Measurements from ENCODE around the gene D2HGDH. TPM values are rescaled to one million over a fixed set of nuclear protein-coding genes. Genes with fewer than 3 reads are reported as not detected.
"Not testable (repeated sequence)": the region's sequence is repeated elsewhere in the genome, so short reads cannot be mapped to it uniquely, and the experiment has no call there.

The D2HGDH gene
- total RNA-seq, 3 donors from 2014 or later = 52.2 to 88.6 (median 63.0) TPM

DNA sequence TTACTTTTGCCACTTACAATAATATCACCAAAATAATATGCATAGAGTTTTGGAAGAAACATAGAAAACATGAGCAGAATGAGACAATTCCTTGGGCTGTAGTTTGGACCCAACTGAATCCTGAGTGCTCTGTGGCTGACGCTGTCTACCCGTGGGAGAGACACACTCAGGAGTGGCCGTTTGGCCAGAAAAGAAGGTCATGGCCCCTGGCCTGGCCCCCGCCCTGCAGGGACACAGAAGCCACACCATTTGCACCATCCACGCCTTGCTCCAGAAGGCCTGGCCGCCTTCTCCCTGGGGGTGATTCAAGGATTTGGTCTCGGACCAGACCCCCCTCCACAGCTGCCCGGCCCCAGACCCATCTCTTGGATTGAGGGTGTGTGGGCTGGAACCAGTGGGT lies 6.4 kb upstream of the D2HGDH start:
- TF ChIP-seq, protein P1, sequence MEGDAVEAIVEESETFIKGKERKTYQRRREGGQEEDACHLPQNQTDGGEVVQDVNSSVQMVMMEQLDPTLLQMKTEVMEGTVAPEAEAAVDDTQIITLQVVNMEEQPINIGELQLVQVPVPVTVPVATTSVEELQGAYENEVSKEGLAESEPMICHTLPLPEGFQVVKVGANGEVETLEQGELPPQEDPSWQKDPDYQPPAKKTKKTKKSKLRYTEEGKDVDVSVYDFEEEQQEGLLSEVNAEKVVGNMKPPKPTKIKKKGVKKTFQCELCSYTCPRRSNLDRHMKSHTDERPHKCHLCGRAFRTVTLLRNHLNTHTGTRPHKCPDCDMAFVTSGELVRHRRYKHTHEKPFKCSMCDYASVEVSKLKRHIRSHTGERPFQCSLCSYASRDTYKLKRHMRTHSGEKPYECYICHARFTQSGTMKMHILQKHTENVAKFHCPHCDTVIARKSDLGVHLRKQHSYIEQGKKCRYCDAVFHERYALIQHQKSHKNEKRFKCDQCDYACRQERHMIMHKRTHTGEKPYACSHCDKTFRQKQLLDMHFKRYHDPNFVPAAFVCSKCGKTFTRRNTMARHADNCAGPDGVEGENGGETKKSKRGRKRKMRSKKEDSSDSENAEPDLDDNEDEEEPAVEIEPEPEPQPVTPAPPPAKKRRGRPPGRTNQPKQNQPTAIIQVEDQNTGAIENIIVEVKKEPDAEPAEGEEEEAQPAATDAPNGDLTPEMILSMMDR (IDR thresholded peaks at IDR 0.05) = no peak
- H3K4me1 ChIP-seq (ENCODE audit: low read depth) = no peaks in the 10 kb centered on the region
- intact Hi-C loops (cut with DNase I, micrococcal nuclease) = no loop called here
- ATAC-seq (no peak), DNase-seq (no peak)
- peaks cover 1% of the 10 kb centered on the region for H3K9me3 ChIP-seq
- no peak overlapping the region for H3K4me3 ChIP-seq
- H3K36me3 ChIP-seq (ENCODE audit: low read depth) = no peaks in the 10 kb centered on the region

DNA sequence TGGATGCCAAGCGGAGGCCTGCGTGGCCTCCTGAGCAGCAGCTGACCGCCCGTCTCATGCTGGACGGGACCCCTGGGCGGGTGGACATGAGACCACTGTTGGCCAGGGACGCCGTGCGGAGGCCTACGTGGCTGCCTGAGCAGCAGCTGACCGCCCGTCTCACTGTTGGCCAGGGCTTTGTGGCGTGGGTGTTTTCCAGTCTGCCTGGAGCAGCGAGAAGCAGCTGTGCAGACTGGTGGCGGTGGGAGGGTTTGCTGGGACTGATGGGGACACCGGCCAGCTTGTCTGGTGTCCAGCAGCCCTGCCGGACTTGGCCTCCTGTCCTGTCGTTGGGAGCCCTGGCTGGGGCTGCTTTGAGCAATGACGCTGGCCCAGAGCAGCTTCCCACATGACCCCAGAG lies 5.8 kb upstream of the D2HGDH start:
- peak; percentile 10 for ATAC-seq
- TF ChIP-seq, protein P1 (IDR thresholded peaks at IDR 0.05) = no peak
- H3K4me1 ChIP-seq (ENCODE audit: low read depth) = no peaks in the 10 kb centered on the region
- H3K9me3 ChIP-seq = no peaks in the 10 kb centered on the region
- peak in 1 of 3 donors; percentile 52 for DNase-seq
- no peaks in the 10 kb centered on the region for H3K36me3 ChIP-seq (ENCODE audit: low read depth)
- H3K4me3 ChIP-seq = no peak overlapping the region
- intact Hi-C loops (cut with DNase I, micrococcal nuclease) = no loop called here

DNA sequence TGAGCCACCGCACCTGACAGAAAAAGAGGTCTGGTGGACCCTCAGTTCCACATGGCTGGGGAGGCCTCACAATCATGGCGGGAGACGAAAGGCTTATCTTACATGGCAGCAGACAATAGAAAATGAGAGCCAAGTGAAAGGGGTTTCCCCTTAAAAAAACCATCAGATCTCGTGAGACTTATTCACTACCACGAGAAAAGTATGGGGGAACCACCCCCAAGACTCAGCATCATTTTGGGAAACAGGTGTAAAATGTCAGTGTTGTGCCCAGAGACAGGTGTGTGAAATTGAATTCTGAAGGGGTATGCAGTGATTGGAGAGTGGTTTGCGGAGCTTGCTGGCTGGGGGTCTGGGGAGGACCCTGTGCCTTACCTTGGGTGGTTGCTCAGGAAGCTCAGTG lies 4.6 kb upstream of the D2HGDH start:
- no peak for DNase-seq
- Histone ChIP-seq H3K4me3 (no peak overlapping the region), H3K36me3 (ENCODE audit: low read depth) (no peaks in the 10 kb centered on the region), H3K9me3 (no peaks in the 10 kb centered on the region), H3K4me1 (ENCODE audit: low read depth) (peaks cover 7% of the 10 kb centered on the region)
- TF ChIP-seq, protein P1 (IDR thresholded peaks at IDR 0.05) = no peak
- no peak for ATAC-seq
- intact Hi-C loops (cut with DNase I, micrococcal nuclease) = no loop called here

DNA sequence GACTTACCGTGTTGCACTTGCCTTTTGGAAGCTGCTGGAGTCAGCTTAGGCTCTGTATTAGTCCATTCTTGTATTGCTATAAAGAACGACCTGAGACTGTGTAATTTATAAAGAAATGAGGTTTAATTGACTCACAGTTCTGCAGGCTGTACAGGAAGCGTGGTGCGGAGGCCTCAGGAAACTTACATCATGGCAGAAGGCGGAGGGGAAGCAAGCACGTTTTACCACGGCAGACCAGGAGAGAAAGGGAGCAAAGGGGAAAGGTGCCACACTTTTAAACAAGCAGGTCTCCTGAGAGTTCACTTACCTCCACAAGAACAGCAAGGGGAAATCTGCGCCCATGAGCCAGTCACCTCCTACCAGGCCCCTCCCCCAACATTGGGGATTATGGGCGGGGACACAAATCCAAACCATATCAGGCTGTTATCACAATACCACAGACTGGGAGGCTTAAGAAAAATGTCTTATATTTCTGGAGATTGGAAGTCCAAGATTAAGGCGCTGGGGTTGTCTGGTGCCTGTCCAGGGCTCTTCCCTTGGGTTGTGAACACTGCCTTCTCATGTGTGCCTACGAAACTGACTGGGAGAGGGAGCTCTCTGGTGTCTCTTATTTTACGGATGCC lies 3.6 kb upstream of the D2HGDH start:
- peaks cover 11% of the 10 kb centered on the region for H3K4me1 ChIP-seq (ENCODE audit: low read depth)
- no peaks in the 10 kb centered on the region for H3K9me3 ChIP-seq
- no peak for DNase-seq
- TF ChIP-seq, protein P1 (IDR thresholded peaks at IDR 0.05) = no peak
- ATAC-seq = no peak
- intact Hi-C loops (cut with DNase I, micrococcal nuclease) = no loop called here
- no peak overlapping the region for H3K4me3 ChIP-seq
- H3K36me3 ChIP-seq (ENCODE audit: low read depth) = no peaks in the 10 kb centered on the region

- H3K9me3 ChIP-seq; H3K36me3 ChIP-seq (ENCODE audit: low read depth); H3K4me3 ChIP-seq; ATAC-seq; intact Hi-C loops (cut with DNase I, micrococcal nuclease): not testable (repeated sequence)
- TF ChIP-seq, protein P1 (IDR thresholded peaks at IDR 0.05) = peak; percentile 38
- peak; percentile 78 to 86 (median 82) for DNase-seq
- peaks cover 16% of the 10 kb centered on the region for H3K4me1 ChIP-seq (ENCODE audit: low read depth)
Measured at GRCh38 chr2:241732513-241733186, 1.8 kb upstream of the D2HGDH start.
